ENCODE data around the gene CEMIP. TPM values are rescaled to one million over a fixed set of nuclear protein-coding genes. Genes with fewer than 3 reads are reported as not detected.

The CEMIP gene
- total and polyA plus RNA-seq, 2 of the 8 experiments (the other 6 are each of a cell fraction or from before 2014, with no cell fraction given), result 0.11 to 0.60 TPM

GRCh38 chr15:80977627-80978036 lies 198.5 kb downstream of the CEMIP start:
- POLR2A ChIA-PET (ENCODE audit: partially characterized antibody), result interaction anchor here (0.8 to 1.8 kb wide), 4 partner anchors 10 to 288 kb away, joined by 3 to 8 read pairs (median 6); no protein-coding TSS in a partner anchor

More at GRCh38 chr15:80977627-80978036, 198.5 kb downstream of the CEMIP start:
- no peak overlapping the region for H2AK5ac ChIP-seq (ENCODE audit: low read depth, low read length)
- no peak overlapping the region for H3K56ac ChIP-seq (replicated peaks; ENCODE audit: insufficient read length, low read depth, low read length)
- no peak overlapping the region for H2BK120ac ChIP-seq (replicated peaks; ENCODE audit: low read depth, low read length)
- CTCF ChIA-PET (ENCODE audit: partially characterized antibody), result interaction anchor here (0.5 to 3.2 kb wide), 22 partner anchors 9 to 391 kb away, joined by 3 to 22 read pairs (median 4); no protein-coding TSS in a partner anchor
- no peaks in the 10 kb centered on the region for H3K23me2 ChIP-seq (ENCODE audit: low read depth, low read length)
- H2BK15ac ChIP-seq (ENCODE audit: low read length), result no peak overlapping the region
- peak in 1 of 2 experiments; percentile 79 for DNase-seq (ENCODE audit: low read depth in 1 of 2, low spot score in 2 of 2)
- H3K27me3 ChIP-seq (replicated peaks in 1 of 4; ENCODE audit: control insufficient read depth in 3 of 4, extremely low read depth in 1 of 4, insufficient read depth in 3 of 4, low read length in 3 of 4), result no peaks in the 10 kb centered on the region
- H2BK20ac ChIP-seq (ENCODE audit: low read length), result no peak overlapping the region
- H2BK5ac ChIP-seq (ENCODE audit: low read depth, low read length), result no peak overlapping the region
- H3K4ac ChIP-seq (replicated peaks; ENCODE audit: insufficient read length, low read depth, low read length), result no peak overlapping the region
- peaks cover 12% of the 10 kb centered on the region in 2 experiments for H4K20me1 ChIP-seq (replicated peaks in 1 of 2; ENCODE audit: control insufficient read depth in 1 of 2, insufficient read depth in 2 of 2, low read length in 2 of 2)
- H4K91ac ChIP-seq (replicated peaks; ENCODE audit: insufficient read length, low read length), result no peak overlapping the region
- no peak overlapping the region for H3K27ac ChIP-seq (ENCODE audit: low read depth, low read length)
- H3K18ac ChIP-seq (ENCODE audit: extremely low read depth, low read length), result no peak overlapping the region
- 27% methylated on average over 7 of the region's 7 CpGs; no CpG with 5 or more reads in 1 of the 2 experiments for WGBS, 2 experiments (ENCODE audit: extremely low coverage in 1 of 2, insufficient coverage in 1 of 2, insufficient read length in 1 of 2, insufficient replicate concordance in 2 of 2, low coverage in 1 of 2, low lambda C conversion rate in 2 of 2, missing lambda C conversion rate in 1 of 2)
- H2AFZ ChIP-seq (ENCODE audit: low read length), result no peak overlapping the region
- H3K4me1 ChIP-seq (replicated peaks in 1 of 4; ENCODE audit: control insufficient read depth in 3 of 4, insufficient read depth in 4 of 4, low read length in 3 of 4), result peaks cover 0 to 9% (median 3%) of the 10 kb centered on the region in 4 experiments; a peak in 3 of 7 replicates
- H3K36me3 ChIP-seq (ENCODE audit: control insufficient read depth in 2 of 4, insufficient read depth in 4 of 4, low read length in 3 of 4), result peaks cover 0 to 28% (median 10%) of the 10 kb centered on the region in 4 experiments; a peak in 5 of 8 replicates
- FAIRE-seq, result peak; percentile 72
- no peak overlapping the region for H2BK12ac ChIP-seq (ENCODE audit: low read depth, low read length)
- 0 out of 4 replicates have a peak overlapping the region, but pooled peaks of 1 of the 2 experiments have one; percentile 7 for H3K4me2 ChIP-seq (ENCODE audit: insufficient read depth in 1 of 2, low read depth in 2 of 2, low read length in 2 of 2)
- no peak overlapping the region for H3K4me3 ChIP-seq (ENCODE audit: extremely low read depth in 1 of 4, insufficient read depth in 2 of 4, low read depth in 3 of 4, low read length in 4 of 4)
- H3K79me1 ChIP-seq (ENCODE audit: low read depth, low read length), result peaks cover 3% of the 10 kb centered on the region; the same call in 1 of the 2 replicates
- no peak overlapping the region for H3K14ac ChIP-seq (ENCODE audit: insufficient read length)
- no peak overlapping the region for H3K23ac ChIP-seq (ENCODE audit: insufficient read length)
- H4K8ac ChIP-seq (ENCODE audit: extremely low read depth, insufficient read depth, low read length), result no peak overlapping the region
- H3K79me2 ChIP-seq (ENCODE audit: control insufficient read depth in 1 of 2, insufficient read depth in 2 of 2, low read length in 2 of 2), result peaks cover 0 to 31% of the 10 kb centered on the region in 2 experiments; a peak in 2 of 4 replicates
- 0 out of 2 replicates have a peak, but pooled peaks have one; percentile 38 for TF ChIP-seq CREB1 (IDR thresholded peaks at IDR 0.05)
- TF ChIP-seq YY1 (IDR thresholded peaks at IDR 0.05; ENCODE audit: low read depth, low read length), result 0 out of 2 replicates have a peak, but pooled peaks have one; percentile 20
- peak; percentile 81 to 88 for TF ChIP-seq RAD21 (IDR thresholded peaks at IDR 0.05 in 1 of 2, conservative IDR thresholded peaks at IDR 0.05 in 1 of 2; ENCODE audit: low read depth in 2 of 2, low read length in 2 of 2)
- TF ChIP-seq, protein P1, sequence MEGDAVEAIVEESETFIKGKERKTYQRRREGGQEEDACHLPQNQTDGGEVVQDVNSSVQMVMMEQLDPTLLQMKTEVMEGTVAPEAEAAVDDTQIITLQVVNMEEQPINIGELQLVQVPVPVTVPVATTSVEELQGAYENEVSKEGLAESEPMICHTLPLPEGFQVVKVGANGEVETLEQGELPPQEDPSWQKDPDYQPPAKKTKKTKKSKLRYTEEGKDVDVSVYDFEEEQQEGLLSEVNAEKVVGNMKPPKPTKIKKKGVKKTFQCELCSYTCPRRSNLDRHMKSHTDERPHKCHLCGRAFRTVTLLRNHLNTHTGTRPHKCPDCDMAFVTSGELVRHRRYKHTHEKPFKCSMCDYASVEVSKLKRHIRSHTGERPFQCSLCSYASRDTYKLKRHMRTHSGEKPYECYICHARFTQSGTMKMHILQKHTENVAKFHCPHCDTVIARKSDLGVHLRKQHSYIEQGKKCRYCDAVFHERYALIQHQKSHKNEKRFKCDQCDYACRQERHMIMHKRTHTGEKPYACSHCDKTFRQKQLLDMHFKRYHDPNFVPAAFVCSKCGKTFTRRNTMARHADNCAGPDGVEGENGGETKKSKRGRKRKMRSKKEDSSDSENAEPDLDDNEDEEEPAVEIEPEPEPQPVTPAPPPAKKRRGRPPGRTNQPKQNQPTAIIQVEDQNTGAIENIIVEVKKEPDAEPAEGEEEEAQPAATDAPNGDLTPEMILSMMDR (IDR thresholded peaks at IDR 0.05; ENCODE audit: control extremely low read depth in 1 of 3, insufficient read depth in 1 of 3, low read depth in 1 of 3, low read length in 3 of 3), result peak; percentile 82 to 84 (median 83)
- TF ChIP-seq PHF8 (conservative IDR thresholded peaks at IDR 0.05; ENCODE audit: low read depth, low read length), result no peak
- 0 out of 4 replicates have a peak, but pooled peaks have one; percentile 20 to 26 for TF ChIP-seq SIN3A (conservative IDR thresholded peaks at IDR 0.05 in 1 of 2, IDR thresholded peaks at IDR 0.05 in 1 of 2; ENCODE audit: low read depth in 1 of 2, low read length in 2 of 2)
- H3K9me3 ChIP-seq (ENCODE audit: insufficient read depth in 2 of 2, low read depth in 1 of 2, low read length in 1 of 2), result no peaks in the 10 kb centered on the region
- H4K5ac ChIP-seq (ENCODE audit: insufficient read length, low read depth, low read length), result no peak overlapping the region
- H3K9ac ChIP-seq (replicated peaks in 1 of 4; ENCODE audit: extremely low read depth in 1 of 4, low read depth in 3 of 4, low read length in 3 of 4), result no peak overlapping the region
